H9 (cell line): Measurements from ENCODE around the gene MRPS5. TPM values are rescaled to one million over a fixed set of nuclear protein-coding genes. Genes with fewer than 3 reads are reported as not detected.

Experiments used
- DNase-seq: peaks from one replicate; pipeline ENCODE4 v3.0.0-alpha.2; 2017
- H2AFZ ChIP-seq: one replicate; pipeline ENCODE4 v1.6.1; 2013; ENCODE audit warnings: mild to moderate bottlenecking, low read length, control low read depth, moderate library complexity
- H2AK5ac ChIP-seq: 2 replicates; pipeline ENCODE4 v1.6.1; 2013; ENCODE audit warnings: low read length, control low read depth, mixed read lengths; ENCODE audit not compliant: insufficient read length
- H2BK120ac ChIP-seq: one replicate; pipeline ENCODE4 v1.6.1; 2013; ENCODE audit warnings: low read depth, mild to moderate bottlenecking, low read length, control low read depth, inconsistent platforms; ENCODE audit not compliant: poor library complexity, severe bottlenecking
- H2BK12ac ChIP-seq: 2 replicates; pipeline ENCODE4 v1.6.1; 2013; ENCODE audit warnings: low read length, control low read depth, mixed read lengths, low read depth; ENCODE audit not compliant: insufficient read length
- H2BK15ac ChIP-seq: 2 replicates; pipeline ENCODE4 v1.6.1; 2013; ENCODE audit warnings: low read depth, low read length, control low read depth
- H2BK20ac ChIP-seq: one replicate; pipeline ENCODE4 v1.6.1; 2013; ENCODE audit warnings: low read depth, mild to moderate bottlenecking, low read length, control low read depth, inconsistent platforms; ENCODE audit not compliant: poor library complexity, severe bottlenecking
- H2BK5ac ChIP-seq: 2 replicates; pipeline ENCODE4 v1.6.1; 2013; ENCODE audit warnings: low read length, control low read depth, mixed read lengths; ENCODE audit not compliant: insufficient read length
- H3K14ac ChIP-seq: 2 replicates; pipeline ENCODE4 v1.6.1; 2013; ENCODE audit warnings: low read length, control low read depth; ENCODE audit not compliant: insufficient read depth
- H3K18ac ChIP-seq: 2 replicates; pipeline ENCODE4 v1.6.1; 2013; ENCODE audit warnings: low read depth, mild to moderate bottlenecking, mixed read lengths, low read length, control low read depth; ENCODE audit not compliant: insufficient read length
- H3K23ac ChIP-seq: 2 replicates; pipeline ENCODE4 v1.6.1; 2013; ENCODE audit warnings: low read length, control low read depth, mixed read lengths, low read depth; ENCODE audit not compliant: insufficient read length
- H3K23me2 ChIP-seq: 2 replicates; pipeline ENCODE4 v1.6.1; 2013; ENCODE audit warnings: low read depth, mild to moderate bottlenecking, mixed read lengths, low read length, control low read depth; ENCODE audit not compliant: insufficient read length, poor library complexity, severe bottlenecking
- H3K27ac ChIP-seq: 2 replicates; pipeline ENCODE4 v1.5.1; 2013; ENCODE audit warnings: low read length, control low read depth, mixed read lengths, low read depth; ENCODE audit not compliant: insufficient read length
- H3K27me3 ChIP-seq: 2 replicates; pipeline ENCODE4 v1.6.1; 2013; ENCODE audit warnings: low read length, control low read depth, inconsistent platforms; ENCODE audit not compliant: insufficient read depth
- H3K4ac ChIP-seq: 2 replicates; pipeline ENCODE4 v1.6.1; 2013; ENCODE audit warnings: low read depth, mild to moderate bottlenecking, control low read depth, inconsistent platforms, low read length, moderate library complexity
- H3K4me1 ChIP-seq: 2 replicates; pipeline ENCODE4 v1.6.1; 2013; ENCODE audit warnings: low read length, control low read depth, inconsistent platforms; ENCODE audit not compliant: insufficient read depth
- H3K4me2 ChIP-seq: 2 replicates; pipeline ENCODE4 v1.6.1; 2013; ENCODE audit warnings: low read length, control low read depth, mixed read lengths; ENCODE audit not compliant: insufficient read length, insufficient read depth
- H3K56ac ChIP-seq: 2 replicates; pipeline ENCODE4 v1.6.1; 2013; ENCODE audit warnings: low read depth, mild to moderate bottlenecking, mixed read lengths, low read length, control low read depth; ENCODE audit not compliant: insufficient read length
- H3K79me1 ChIP-seq: 2 replicates; pipeline ENCODE4 v1.6.1; 2013; ENCODE audit warnings: low read depth, mild to moderate bottlenecking, moderate library complexity, low read length, control low read depth, inconsistent platforms; ENCODE audit not compliant: insufficient read depth, poor library complexity, severe bottlenecking
- H3K79me2 ChIP-seq: 2 replicates; pipeline ENCODE4 v1.6.1; 2013; ENCODE audit warnings: low read length, control low read depth, inconsistent platforms; ENCODE audit not compliant: insufficient read depth
- H3K9ac ChIP-seq: 2 replicates; pipeline ENCODE4 v1.6.1; 2013; ENCODE audit warnings: low read length, control low read depth, mixed read lengths; ENCODE audit not compliant: insufficient read length; ENCODE audit errors: extremely low read depth
- H3K9me3 ChIP-seq: one replicate; pipeline ENCODE4 v1.6.1; 2013; ENCODE audit warnings: low read depth, low read length, inconsistent platforms; ENCODE audit not compliant: control insufficient read depth
- H3T11ph ChIP-seq: one replicate; pipeline ENCODE4 v1.6.1; 2013; ENCODE audit warnings: mild to moderate bottlenecking, low read length, control low read depth, inconsistent platforms
- H4K20me1 ChIP-seq: one replicate; pipeline ENCODE4 v1.6.1; 2013; ENCODE audit not compliant: control insufficient read depth, insufficient read length, insufficient read depth
- H4K5ac ChIP-seq: 2 replicates; pipeline ENCODE4 v1.6.1; 2013; ENCODE audit warnings: low read depth, mild to moderate bottlenecking, mixed read lengths, low read length, control low read depth; ENCODE audit not compliant: insufficient read length
- H4K8ac ChIP-seq: replicated peaks from 2 replicates; pipeline ENCODE4 v1.6.1; 2013; ENCODE audit warnings: low read length, control low read depth, mixed read lengths, low read depth; ENCODE audit not compliant: insufficient read length
- H4K91ac ChIP-seq: 2 replicates; pipeline ENCODE4 v1.6.1; 2013; ENCODE audit warnings: low read depth, mild to moderate bottlenecking, moderate library complexity, mixed read lengths, low read length, control low read depth; ENCODE audit not compliant: insufficient read length
- H3K27ac Mint-ChIP-seq, 3 experiments: 2 replicates in 2 of 3; 3 replicates in 1 of 3; pipeline ENCODE4 v1.8.0; 2020 to 2021; ENCODE audit warnings: mixed read lengths in 3 of 3, mild to moderate bottlenecking in 1 of 3, moderate library complexity in 1 of 3
- H3K27me3 Mint-ChIP-seq: 2 replicates; pipeline ENCODE4 v1.8.0; 2021; ENCODE audit warnings: low read depth, mild to moderate bottlenecking, moderate library complexity, mixed read lengths
- H3K36me3 Mint-ChIP-seq, 3 experiments: 2 replicates in 2 of 3; 3 replicates in 1 of 3; pipeline ENCODE4 v1.8.0; 2020 to 2021; ENCODE audit warnings: low read depth in 3 of 3, mixed read lengths in 3 of 3; ENCODE audit not compliant: insufficient read depth in 1 of 3
- H3K4me1 Mint-ChIP-seq, 2 experiments: 2 replicates each; pipeline ENCODE4 v1.8.0; 2020; ENCODE audit warnings: mixed read lengths in 2 of 2
- H3K4me3 Mint-ChIP-seq, 2 experiments: 2 replicates in 1 of 2; 3 replicates in 1 of 2; pipeline ENCODE4 v1.8.0; 2020 to 2021; ENCODE audit warnings: mild to moderate bottlenecking in 2 of 2, mixed read lengths in 2 of 2, moderate library complexity in 1 of 2
- H3K9me3 Mint-ChIP-seq, 2 experiments: 2 replicates in 1 of 2; 3 replicates in 1 of 2; pipeline ENCODE4 v1.8.0; 2020; ENCODE audit warnings: mild to moderate bottlenecking in 2 of 2, mixed read lengths in 2 of 2, moderate library complexity in 1 of 2
- WGBS: extraction: QIAGEN DNeasy Blood & Tissue Kit; methylation state at CpG from one replicate; pipeline ENCODE4 v1.1.7; 2013; ENCODE audit warnings: missing lambda C conversion rate, low lambda C conversion rate, mixed read lengths; ENCODE audit not compliant: insufficient read length; ENCODE audit errors: extremely low coverage; 5-methylcytosine and 5-hydroxymethylcytosine counted together
- total RNA-seq: library from RNA; stranded (reverse); gene quantifications from 2 replicates; pipeline ENCODE4 v1.2.1, GENCODE V29; 2021
- TF ChIP-seq, protein P1 (sequence below): fragments of 200-600 bp; sonication (generic); conservative IDR thresholded peaks from 3 replicates; pipeline ENCODE4 v1.8.0; 2021; ENCODE audit warnings: antibody characterized with exemption, mild to moderate bottlenecking

The MRPS5 gene
- total RNA-seq, 1 experiment from 2014 or later = 50.9 TPM

DNA sequence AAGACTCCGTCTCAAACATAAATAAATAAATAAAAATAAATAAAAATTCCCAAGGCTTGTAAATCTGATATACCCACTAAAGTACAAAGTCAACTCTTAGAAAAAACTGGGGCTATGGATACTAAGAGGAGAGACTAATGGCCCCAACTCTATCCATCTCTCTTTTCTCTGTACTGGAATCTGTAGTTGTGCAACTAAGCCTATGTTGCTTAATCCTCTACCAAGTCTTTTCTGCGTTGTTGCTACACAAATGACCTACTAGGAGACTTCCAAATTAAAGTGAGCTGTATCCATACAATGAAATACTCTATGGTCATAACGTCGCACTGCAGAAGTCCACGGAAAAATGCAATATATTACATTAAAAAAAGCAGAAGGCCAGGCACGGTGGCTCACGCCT, 8.1 kb downstream of the MRPS5 start:
- Mint-ChIP-seq H3K4me3 (no peak overlapping the region), H3K36me3 (peaks cover 24 to 66% (median 50%) of the 10 kb centered on the region in 3 experiments), H3K4me1 (peaks cover 9 to 10% of the 10 kb centered on the region in 2 experiments), H3K27ac (no peak overlapping the region), H3K9me3 (no peaks in the 10 kb centered on the region), H3K27me3 (no peaks in the 10 kb centered on the region; the same call in 1 of the 2 replicates)
- Histone ChIP-seq H3K4me1 (no peaks in the 10 kb centered on the region), H2BK20ac (no peak overlapping the region), H3K27me3 (no peaks in the 10 kb centered on the region), H3K56ac (no peak overlapping the region), H4K91ac (no peak overlapping the region), H2AK5ac (no peak overlapping the region), H4K8ac (no peak overlapping the region), H2BK5ac (no peak overlapping the region), H3K9ac (no peak overlapping the region), H2BK12ac (no peak overlapping the region), H4K20me1 (no peaks in the 10 kb centered on the region), H2BK15ac (no peak overlapping the region), H3K14ac (no peak overlapping the region), H3K4ac (no peak overlapping the region), H3K79me1 (peaks cover 5% of the 10 kb centered on the region), H2AFZ (no peak overlapping the region), H3K79me2 (peaks cover 2% of the 10 kb centered on the region; the same call in 1 of the 2 replicates), H2BK120ac (no peak overlapping the region), H3K4me2 (no peak overlapping the region), H4K5ac (no peak overlapping the region), H3K23me2 (no peaks in the 10 kb centered on the region), H3K27ac (no peak overlapping the region), H3K23ac (no peak overlapping the region), H3T11ph (no peak overlapping the region), H3K18ac (no peak overlapping the region), H3K9me3 (no peaks in the 10 kb centered on the region)
- TF ChIP-seq, protein P1, sequence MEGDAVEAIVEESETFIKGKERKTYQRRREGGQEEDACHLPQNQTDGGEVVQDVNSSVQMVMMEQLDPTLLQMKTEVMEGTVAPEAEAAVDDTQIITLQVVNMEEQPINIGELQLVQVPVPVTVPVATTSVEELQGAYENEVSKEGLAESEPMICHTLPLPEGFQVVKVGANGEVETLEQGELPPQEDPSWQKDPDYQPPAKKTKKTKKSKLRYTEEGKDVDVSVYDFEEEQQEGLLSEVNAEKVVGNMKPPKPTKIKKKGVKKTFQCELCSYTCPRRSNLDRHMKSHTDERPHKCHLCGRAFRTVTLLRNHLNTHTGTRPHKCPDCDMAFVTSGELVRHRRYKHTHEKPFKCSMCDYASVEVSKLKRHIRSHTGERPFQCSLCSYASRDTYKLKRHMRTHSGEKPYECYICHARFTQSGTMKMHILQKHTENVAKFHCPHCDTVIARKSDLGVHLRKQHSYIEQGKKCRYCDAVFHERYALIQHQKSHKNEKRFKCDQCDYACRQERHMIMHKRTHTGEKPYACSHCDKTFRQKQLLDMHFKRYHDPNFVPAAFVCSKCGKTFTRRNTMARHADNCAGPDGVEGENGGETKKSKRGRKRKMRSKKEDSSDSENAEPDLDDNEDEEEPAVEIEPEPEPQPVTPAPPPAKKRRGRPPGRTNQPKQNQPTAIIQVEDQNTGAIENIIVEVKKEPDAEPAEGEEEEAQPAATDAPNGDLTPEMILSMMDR = no peak
- WGBS = no CpG with 5 or more reads among the region's 7 CpGs
- DNase-seq = no peak
